Measurements from ENCODE around the gene UCN2. TPM values are rescaled to one million over a fixed set of nuclear protein-coding genes. Genes with fewer than 3 reads are reported as not detected.

UCN2 gene
- total RNA-seq = not detected

- DNase-seq (ENCODE audit: low spot score) = no peak
These were observed at the start of gene UCN2 for GRCh38 chr3:48563382-48563918. Gene UCN2 (minus strand): TSS chr3:48563781. CDS start chr3:48563124, 657 bp downstream.

- no peak for DNase-seq (ENCODE audit: low spot score)
These were observed 48.7 kb upstream of the UCN2 start for GRCh38 chr3:48612309-48612708.

GRCh38 chr3:48609088-48610005, 45.8 kb upstream of the UCN2 start, which contains the start of gene UQCRC1:
Gene UQCRC1 (minus strand): TSS chr3:48609646. CDS start chr3:48609620, 26 bp downstream.
- DNase-seq (ENCODE audit: low spot score) = peak; percentile 94

GRCh38 chr3:48607519-48607918, 43.9 kb upstream of the UCN2 start:
- no peak for DNase-seq (ENCODE audit: low spot score)

- no peak for DNase-seq (ENCODE audit: low spot score)
These were observed 38.0 kb upstream of the UCN2 start for GRCh38 chr3:48601622-48601994.

GRCh38 chr3:48600711-48601621, 37.4 kb upstream of the UCN2 start:
- DNase-seq (ENCODE audit: low spot score) = no peak

- no peak for DNase-seq (ENCODE audit: low spot score)
These were observed 36.1 kb upstream of the UCN2 start for GRCh38 chr3:48599509-48600285.

GRCh38 chr3:48599077-48599501, 35.5 kb upstream of the UCN2 start:
- DNase-seq (ENCODE audit: low spot score) = no peak

GRCh38 chr3:48598323-48599076, 34.9 kb upstream of the UCN2 start:
- peak; percentile 52 for DNase-seq (ENCODE audit: low spot score)

GRCh38 chr3:48597408-48597800, 33.8 kb upstream of the UCN2 start:
- no peak for DNase-seq (ENCODE audit: low spot score)

- no peak for DNase-seq (ENCODE audit: low spot score)
These were observed 33.3 kb upstream of the UCN2 start for GRCh38 chr3:48596676-48597407.

GRCh38 chr3:48596157-48596556, 32.6 kb upstream of the UCN2 start:
- no peak for DNase-seq (ENCODE audit: low spot score)

- peak; percentile 18 for DNase-seq (ENCODE audit: low spot score)
These were observed 32.0 kb upstream of the UCN2 start for GRCh38 chr3:48595526-48596121.

GRCh38 chr3:48595075-48595525, 31.5 kb upstream of the UCN2 start, which contains the start of gene COL7A1:
Gene COL7A1 (minus strand): TSS chr3:48595329. CDS start chr3:48595159, 170 bp downstream.
- DNase-seq (ENCODE audit: low spot score) = no peak

- no peak for DNase-seq (ENCODE audit: low spot score)
These were observed 31.0 kb upstream of the UCN2 start for GRCh38 chr3:48594417-48595049.

GRCh38 chr3:48593337-48593736, 29.8 kb upstream of the UCN2 start:
- DNase-seq (ENCODE audit: low spot score) = no peak

- no peak for DNase-seq (ENCODE audit: low spot score)
These were observed 29.0 kb upstream of the UCN2 start for GRCh38 chr3:48592519-48593087.

- DNase-seq (ENCODE audit: low spot score) = no peak
These were observed 28.4 kb upstream of the UCN2 start for GRCh38 chr3:48591886-48592518.

Data from mucosa of gallbladder (tissue), 1 donor.